Chondrocyte (in vitro differentiated cells): ENCODE results near the gene TXNL1. TPM values are rescaled to one million over a fixed set of nuclear protein-coding genes. Genes with fewer than 3 reads are reported as not detected.

Source experiments
- DNase-seq: peaks from one replicate; pipeline ENCODE4 v3.0.0; 2021; ENCODE audit warnings: mixed read lengths, low spot score
- H3K27ac Mint-ChIP-seq: one replicate; pipeline ENCODE4 v1.8.0; 2021; ENCODE audit warnings: mild to moderate bottlenecking, moderate library complexity, mixed read lengths; ENCODE audit not compliant: unreplicated experiment
- H3K27me3 Mint-ChIP-seq: 2 replicates; pipeline ENCODE4 v1.8.0; 2021; ENCODE audit warnings: low read depth, mixed read lengths
- H3K36me3 Mint-ChIP-seq: 2 replicates; pipeline ENCODE4 v1.8.0; 2021; ENCODE audit warnings: low read depth, mixed read lengths
- H3K4me1 Mint-ChIP-seq: 2 replicates; pipeline ENCODE4 v1.8.0; 2021; ENCODE audit warnings: low read depth, mild to moderate bottlenecking, mixed read lengths
- H3K4me3 Mint-ChIP-seq: one replicate; pipeline ENCODE4 v1.8.0; 2021; ENCODE audit warnings: mild to moderate bottlenecking, moderate library complexity, mixed read lengths; ENCODE audit not compliant: unreplicated experiment
- H3K9me3 Mint-ChIP-seq: 2 replicates; pipeline ENCODE4 v1.8.0; 2021; ENCODE audit warnings: low read depth, mixed read lengths
- CTCF ChIP-seq: fragments of 200-600 bp; sonication (generic); IDR thresholded peaks from 2 replicates; pipeline ENCODE4 v1.5.0; 2021; ENCODE audit warnings: antibody characterized with exemption, mild to moderate bottlenecking, moderate library complexity
- total RNA-seq: library from RNA; stranded (reverse); gene quantifications from 3 replicates; pipeline ENCODE4 v1.2.1, GENCODE V29; 2021

The TXNL1 gene
- total RNA-seq, 1 donor from 2014 or later, result 57.6 TPM

- Mint-ChIP-seq H3K4me3 (no peak overlapping the region), H3K36me3 (peaks cover 3% of the 10 kb centered on the region), H3K9me3 (no peaks in the 10 kb centered on the region), H3K27ac (no peak overlapping the region), H3K27me3 (no peaks in the 10 kb centered on the region), H3K4me1 (peaks cover 4% of the 10 kb centered on the region)
- TF ChIP-seq CTCF, result no peak
- no peak for DNase-seq
Observed at GRCh38 chr18:56562479-56562878, 75.9 kb downstream of the TXNL1 start.

GRCh38 chr18:56560992-56561391, 77.4 kb downstream of the TXNL1 start:
- H3K27me3 Mint-ChIP-seq, result no peaks in the 10 kb centered on the region
- no peak for TF ChIP-seq CTCF
- peaks cover 3% of the 10 kb centered on the region for H3K36me3 Mint-ChIP-seq
- peaks cover 4% of the 10 kb centered on the region for H3K4me1 Mint-ChIP-seq
- H3K4me3 Mint-ChIP-seq, result no peak overlapping the region
- no peak for DNase-seq
- H3K27ac Mint-ChIP-seq, result no peak overlapping the region
- H3K9me3 Mint-ChIP-seq, result no peaks in the 10 kb centered on the region

GRCh38 chr18:56559044-56559443, 79.3 kb downstream of the TXNL1 start:
- Mint-ChIP-seq H3K4me3 (no peak overlapping the region), H3K36me3 (peaks cover 3% of the 10 kb centered on the region), H3K9me3 (peaks cover 5% of the 10 kb centered on the region), H3K27ac (no peak overlapping the region), H3K27me3 (no peaks in the 10 kb centered on the region), H3K4me1 (peaks cover 3% of the 10 kb centered on the region)
- no peak for TF ChIP-seq CTCF
- no peak for DNase-seq

GRCh38 chr18:56556907-56557306, 81.5 kb downstream of the TXNL1 start:
- Mint-ChIP-seq H3K27me3 (no peaks in the 10 kb centered on the region), H3K4me1 (peaks cover 3% of the 10 kb centered on the region), H3K36me3 (peaks cover 3% of the 10 kb centered on the region), H3K27ac (no peak overlapping the region), H3K4me3 (no peak overlapping the region), H3K9me3 (peaks cover 5% of the 10 kb centered on the region)
- no peak for DNase-seq
- no peak for TF ChIP-seq CTCF

GRCh38 chr18:56550121-56550520, 88.3 kb downstream of the TXNL1 start:
- no peak overlapping the region for H3K27ac Mint-ChIP-seq
- no peaks in the 10 kb centered on the region for H3K27me3 Mint-ChIP-seq
- H3K4me3 Mint-ChIP-seq, result no peak overlapping the region
- H3K9me3 Mint-ChIP-seq, result peaks cover 5% of the 10 kb centered on the region
- H3K36me3 Mint-ChIP-seq, result no peaks in the 10 kb centered on the region
- DNase-seq, result no peak
- peaks cover 3% of the 10 kb centered on the region for H3K4me1 Mint-ChIP-seq
- TF ChIP-seq CTCF, result no peak

Other genes starting within 250 kb of the TXNL1 start
- gene WDR7, start 12.8 kb upstream of the TXNL1 start, total RNA-seq, result 14.3 to 27.8 TPM (median 14.9 TPM) in 3 replicates